ENCODE data around the gene TRIL. TPM values are rescaled to one million over a fixed set of nuclear protein-coding genes. Genes with fewer than 3 reads are reported as not detected.

The TRIL gene
- total and polyA plus RNA-seq, 2 donors (not counting 1 experiment from before 2014, with no cell fraction given) = not detected

GRCh38 chr7:28908775-28909174 lies 49.4 kb downstream of the TRIL start:
- Histone ChIP-seq H3K27ac (ENCODE audit: low read length in 2 of 2) (no peak overlapping the region), H3K4me1 (ENCODE audit: control insufficient read depth in 2 of 2, insufficient read depth in 2 of 2, low read length in 2 of 2) (no peaks in the 10 kb centered on the region), H3K79me2 (ENCODE audit: control insufficient read depth, insufficient read depth, low read length) (no peaks in the 10 kb centered on the region), H4K20me1 (ENCODE audit: control insufficient read depth, insufficient read depth, low read length, poor library complexity, severe bottlenecking) (no peaks in the 10 kb centered on the region), H2AFZ (ENCODE audit: insufficient read depth, low read depth, low read length, poor library complexity, severe bottlenecking) (no peak overlapping the region), H3K9me3 (ENCODE audit: control extremely low read depth in 1 of 3, control insufficient read depth in 2 of 3, insufficient read depth in 1 of 3, low read length in 2 of 3) (peaks cover 0 to 6% (median 0%) of the 10 kb centered on the region in 3 donors), H3K9ac (ENCODE audit: low read length) (no peak overlapping the region), H3K27me3 (replicated peaks in 1 of 4; ENCODE audit: control extremely low read depth in 1 of 4, control insufficient read depth in 3 of 4, insufficient read depth in 4 of 4, low read length in 3 of 4) (peaks cover 0 to 5% (median 1%) of the 10 kb centered on the region in 4 experiments), H3K36me3 (replicated peaks in 1 of 2; ENCODE audit: control extremely low read depth in 1 of 2, control insufficient read depth in 1 of 2, extremely low read depth in 1 of 2, insufficient read depth in 2 of 2, low read length in 1 of 2) (no peaks in the 10 kb centered on the region), H3K4me2 (replicated peaks; ENCODE audit: low read depth, low read length, poor library complexity, severe bottlenecking) (no peak overlapping the region), H3K4me3 (ENCODE audit: control extremely low read depth in 1 of 5, extremely low read depth in 1 of 5, insufficient read depth in 1 of 5, low read depth in 2 of 5, low read length in 4 of 5) (no peak overlapping the region)
- Mint-ChIP-seq H3K27me3 (peaks cover 19% of the 10 kb centered on the region), H3K9me3 (ENCODE audit: insufficient read depth) (peaks cover 7% of the 10 kb centered on the region), H3K4me3 (no peak overlapping the region), H3K4me1 (no peaks in the 10 kb centered on the region), H3K27ac (no peak overlapping the region)
- ATAC-seq (ENCODE audit: low read depth) (no peak), DNase-seq (no peak)
- TF ChIP-seq EZH2 (IDR thresholded peaks at IDR 0.05; ENCODE audit: borderline replicate concordance, insufficient read depth, low read depth, low read length, poor library complexity, severe bottlenecking) (no peak), CTCF (IDR thresholded peaks at IDR 0.05) (no peak)
- POLR2A ChIA-PET = no interaction called here
- CTCF ChIA-PET = interaction anchor here (9.0 kb wide), 1 partner anchor 15 kb away, joined by 128 read pairs; no protein-coding TSS in a partner anchor
- intact Hi-C loops (cut with micrococcal nuclease) = no loop called here
- 94% methylated on average over 4 of the region's 5 CpGs for WGBS (ENCODE audit: insufficient coverage)

DNA sequence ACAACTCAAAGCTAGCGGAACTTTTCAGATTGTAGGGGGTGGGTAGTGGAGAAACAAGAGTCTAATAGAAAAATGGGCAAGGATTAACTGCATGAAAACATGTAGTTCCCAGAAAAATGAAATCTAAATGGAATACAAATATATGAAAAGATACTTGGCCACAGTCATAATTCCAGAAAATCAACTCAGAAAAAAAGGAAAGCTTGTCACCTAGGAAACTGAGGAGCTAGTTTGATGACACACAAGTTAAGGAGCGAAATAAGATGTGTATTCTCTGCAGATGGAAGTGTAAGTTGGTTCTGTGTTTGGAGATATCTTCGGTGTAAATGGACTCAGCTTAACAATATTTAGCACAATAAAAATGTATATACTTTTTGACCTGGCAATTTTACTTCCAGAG lies 52.7 kb downstream of the TRIL start:
- CTCF ChIA-PET = interaction anchor here (1.5 kb wide), 1 partner anchor 9 kb away, joined by 3 read pairs; no protein-coding TSS in a partner anchor
- Histone ChIP-seq H3K9me3 (ENCODE audit: control extremely low read depth in 1 of 3, control insufficient read depth in 2 of 3, insufficient read depth in 1 of 3, low read length in 2 of 3) (no peaks in the 10 kb centered on the region), H3K4me3 (ENCODE audit: control extremely low read depth in 1 of 5, extremely low read depth in 1 of 5, insufficient read depth in 1 of 5, low read depth in 2 of 5, low read length in 4 of 5) (no peak overlapping the region), H3K4me2 (replicated peaks; ENCODE audit: low read depth, low read length, poor library complexity, severe bottlenecking) (no peak overlapping the region), H2AFZ (ENCODE audit: insufficient read depth, low read depth, low read length, poor library complexity, severe bottlenecking) (no peak overlapping the region), H3K79me2 (ENCODE audit: control insufficient read depth, insufficient read depth, low read length) (no peaks in the 10 kb centered on the region), H3K36me3 (replicated peaks in 1 of 2; ENCODE audit: control extremely low read depth in 1 of 2, control insufficient read depth in 1 of 2, extremely low read depth in 1 of 2, insufficient read depth in 2 of 2, low read length in 1 of 2) (no peaks in the 10 kb centered on the region), H3K9ac (ENCODE audit: low read length) (no peak overlapping the region), H3K27ac (ENCODE audit: low read length in 2 of 2) (no peak overlapping the region), H4K20me1 (ENCODE audit: control insufficient read depth, insufficient read depth, low read length, poor library complexity, severe bottlenecking) (no peaks in the 10 kb centered on the region), H3K4me1 (ENCODE audit: control insufficient read depth in 2 of 2, insufficient read depth in 2 of 2, low read length in 2 of 2) (no peaks in the 10 kb centered on the region), H3K27me3 (replicated peaks in 1 of 4; ENCODE audit: control extremely low read depth in 1 of 4, control insufficient read depth in 3 of 4, insufficient read depth in 4 of 4, low read length in 3 of 4) (no peaks in the 10 kb centered on the region)
- no CpG with 5 or more reads among the region's 3 CpGs for WGBS (ENCODE audit: insufficient coverage)
- intact Hi-C loops (cut with micrococcal nuclease) = no loop called here
- Mint-ChIP-seq H3K4me1 (no peaks in the 10 kb centered on the region), H3K9me3 (ENCODE audit: insufficient read depth) (no peaks in the 10 kb centered on the region), H3K27me3 (peaks cover 27% of the 10 kb centered on the region), H3K27ac (no peak overlapping the region), H3K4me3 (no peak overlapping the region)
- DNase-seq (no peak), ATAC-seq (ENCODE audit: low read depth) (no peak)
- POLR2A ChIA-PET = no interaction called here
- TF ChIP-seq EZH2 (IDR thresholded peaks at IDR 0.05; ENCODE audit: borderline replicate concordance, insufficient read depth, low read depth, low read length, poor library complexity, severe bottlenecking) (no peak), CTCF (IDR thresholded peaks at IDR 0.05) (no peak)

All from B cell (primary cell).